SH-SY5Y (cell line): ENCODE measurements around the gene VEZT.

Experiments used
- GATA2 ChIP-seq: IDR thresholded peaks from 2 replicates; pipeline ENCODE4 v1.6.1; 2011; ENCODE audit warnings: mild to moderate bottlenecking, low read depth, low read length
- GATA3 ChIP-seq: IDR thresholded peaks from 2 replicates; pipeline ENCODE4 v1.6.1; 2011; ENCODE audit warnings: low read depth, mild to moderate bottlenecking, low read length, moderate library complexity

GRCh38 chr12:95179011-95179410 lies 38.6 kb upstream of the VEZT start:
- TF ChIP-seq GATA2 (no peak), GATA3 (no peak)
